ENCODE data around the gene MYO9B. TPM values are rescaled to one million over a fixed set of nuclear protein-coding genes. Genes with fewer than 3 reads are reported as not detected.

The MYO9B gene
- total RNA-seq, 1 donor from 2014 or later: 55.9 TPM

- no peak overlapping the region for H3K4me3 ChIP-seq (ENCODE audit: low read depth, low read length)
- no peak for DNase-seq (ENCODE audit: low read depth)
- no peak for TF ChIP-seq CTCF (conservative IDR thresholded peaks at IDR 0.05; ENCODE audit: low read depth, low read length)
These were observed 165.3 kb downstream of the MYO9B start for GRCh38 chr19:17240826-17241399.

- TF ChIP-seq CTCF (conservative IDR thresholded peaks at IDR 0.05; ENCODE audit: low read depth, low read length): no peak
- H3K4me3 ChIP-seq (ENCODE audit: low read depth, low read length): peak overlapping the region; percentile 73
- DNase-seq (ENCODE audit: low read depth): no peak
These were observed 167.0 kb downstream of the MYO9B start for GRCh38 chr19:17242431-17243208.

- no peak for TF ChIP-seq CTCF (conservative IDR thresholded peaks at IDR 0.05; ENCODE audit: low read depth, low read length)
- H3K4me3 ChIP-seq (ENCODE audit: low read depth, low read length): peak overlapping the region; percentile 73
- DNase-seq (ENCODE audit: low read depth): no peak
These were observed 167.7 kb downstream of the MYO9B start for GRCh38 chr19:17243211-17243829.

- DNase-seq (ENCODE audit: low read depth): no peak
- peak overlapping the region; percentile 73 for H3K4me3 ChIP-seq (ENCODE audit: low read depth, low read length)
- no peak for TF ChIP-seq CTCF (conservative IDR thresholded peaks at IDR 0.05; ENCODE audit: low read depth, low read length)
These were observed 168.4 kb downstream of the MYO9B start for GRCh38 chr19:17243830-17244617.

- peak overlapping the region; percentile 73 for H3K4me3 ChIP-seq (ENCODE audit: low read depth, low read length)
- no peak for TF ChIP-seq CTCF (conservative IDR thresholded peaks at IDR 0.05; ENCODE audit: low read depth, low read length)
- no peak for DNase-seq (ENCODE audit: low read depth)
These were observed 169.3 kb downstream of the MYO9B start for GRCh38 chr19:17244618-17245534.

GRCh38 chr19:17245535-17245984, 170.0 kb downstream of the MYO9B start, which contains the start of gene NR2F6:
Gene NR2F6 (minus strand): TSS chr19:17245919. CDS start chr19:17245220, 699 bp downstream.
- H3K4me3 ChIP-seq (ENCODE audit: low read depth, low read length): peak within 1 kb of the TSS; percentile 73
- DNase-seq (ENCODE audit: low read depth): no peak
- no peak for TF ChIP-seq CTCF (conservative IDR thresholded peaks at IDR 0.05; ENCODE audit: low read depth, low read length)
